Heart right ventricle (tissue), 16 donors: ENCODE measurements around the gene PRPS2. TPM values are rescaled to one million over a fixed set of nuclear protein-coding genes. Genes with fewer than 3 reads are reported as not detected.

Experiments used
- ATAC-seq, 8 donors: fragments of 200-7000 bp; cut with Tn5 transposase; one replicate each; pipeline ENCODE4 v1.9.1; 2020; ENCODE audit warnings: mild to moderate bottlenecking in 8 of 8, moderate library complexity in 8 of 8, moderate number of reproducible peaks in 1 of 8
- DNase-seq, 2 donors: peaks; one replicate each; pipeline ENCODE4 v3.0.0-alpha.2; 2020
- H3K27ac ChIP-seq, 10 donors: fragments of 200-600 bp; sonication (generic) in 2 of 10; one replicate each; pipeline versions ENCODE4 v1.5.0 to v1.8.0; 2020 to 2022; ENCODE audit warnings: mild to moderate bottlenecking in 3 of 10
- H3K27me3 ChIP-seq, 7 donors: fragments of 200-600 bp; one replicate each; pipeline ENCODE4 v1.8.0; 2021 to 2022; ENCODE audit warnings: mild to moderate bottlenecking in 2 of 7
- H3K36me3 ChIP-seq, 9 donors: fragments of 200-600 bp; sonication (generic) in 1 of 9; one replicate each; pipeline versions ENCODE4 v1.5.0 to v1.8.0; 2020 to 2022; ENCODE audit warnings: mild to moderate bottlenecking in 2 of 9
- H3K4me1 ChIP-seq, 9 donors: fragments of 200-600 bp; sonication (generic) in 1 of 9; one replicate each; pipeline versions ENCODE4 v1.5.0 to v1.8.0; 2020 to 2022; ENCODE audit warnings: mild to moderate bottlenecking in 4 of 9
- H3K4me3 ChIP-seq, 10 donors: fragments of 200-600 bp; sonication (generic) in 2 of 10; one replicate each; pipeline versions ENCODE4 v1.5.0 to v1.8.0; 2020 to 2022; ENCODE audit warnings: mild to moderate bottlenecking in 7 of 10, moderate library complexity in 2 of 10
- H3K9me3 ChIP-seq, 11 donors: fragments of 200-600 bp in 10 of 11; sonication (generic) in 2 of 11; one replicate each; pipeline versions ENCODE4 v1.5.0 to v1.8.0; 2013 to 2022; ENCODE audit warnings: mild to moderate bottlenecking in 2 of 11, control low read depth in 1 of 11, moderate library complexity in 1 of 11
- CTCF ChIP-seq, 9 donors: fragments of 200-600 bp; sonication (generic) in 2 of 9; IDR thresholded peaks; one replicate each; pipeline versions ENCODE4 v1.5.0 to v1.8.0; 2021 to 2022; ENCODE audit warnings: antibody characterized with exemption in 9 of 9, mild to moderate bottlenecking in 5 of 9, moderate library complexity in 1 of 9
- WGBS, 2 donors: extraction: QIAGEN DNeasy Blood & Tissue Kit; methylation state at CpG; one replicate each; pipeline ENCODE4 v1.1.7; 2013; ENCODE audit warnings: inconsistent platforms in 1 of 2; 5-methylcytosine and 5-hydroxymethylcytosine counted together
- intact Hi-C, 10 donors: fragments of 100-400 bp; cut with DNase I; formaldehyde crosslinking; loops; one replicate each; pipeline versions ENCODE4 v1.11.1 to v1.14.2; 2022
- polyA plus RNA-seq, 2 donors: library from polyadenylated mRNA; stranded (reverse); fragments of 200-250 nt; gene quantifications; one replicate each; pipeline ENCODE4 v1.2.3, GENCODE V29; 2013
- total RNA-seq, 10 donors: library from RNA; stranded (reverse); fragmentation: NEBNext Ultra II Directional in 3 of 10; extraction: Animal tissue kit (Norgen Biotek cat#: 25700) in 3 of 10; gene quantifications; one replicate each; pipeline versions ENCODE4 v1.2.1 to v1.2.4, GENCODE V29; 2021 to 2023
- donor health status: Arrhythmogenic right ventricular cardiomyopathy.
- donor health status: ischemic (EF 13 %, LVEDD 7.1; RV severe dilation, severe dysfunction).
- donor health status: healthy with polysubstance abuse.
- donor health status: DM: no; HTN: yes; CAD: no.
- donor health status: DM: no; HTN: no; CAD: no.
- donor health status: ischemic (EF 25% LVEDD 6.9; RV normal size, moderate dysfunction).
- donor health status: ischemic (EF 25% LVEDD 5.7; RV mildly dilated, moderate dysfunction).
- donor health status: healthy.
- donor health status: DM: yes; HTN: yes; CAD: no.
- donor health status: Ischemic cardiomyopathy.
- donor health status: ischemic (EF 35%, LVEDD 5.7; RV mildly dilated, moderate dysfunction).
- donor health status: nonischemic (EF 11% LVEDD 7.7; RV severe dilation, severe dysfunction).
- donor health status: DM: yes; HTN: yes; CAD: no.
- donor health status: PGD.
- donor health status: ischemic (EF 29% LVEDD 5.4; RV normal size, mild dysfunction).
- donor health status: nonischemic (EF 23%, LVEDD 6.1; RV moderate dilation, normal function).

The PRPS2 gene
- total and polyA plus RNA-seq, 12 donors = 2.1 to 9.7 (median 3.6) TPM

GRCh38 chrX:12871257-12871656, 80.0 kb downstream of the PRPS2 start:
- 70 to 71% methylated on average over 6 of the region's 6 CpGs for WGBS, 2 donors
- DNase-seq (no peak), ATAC-seq (no peak)
- intact Hi-C loops = no loop called here
- TF ChIP-seq CTCF (IDR thresholded peaks at IDR 0.05) = no peak
- Histone ChIP-seq H3K9me3 (no peaks in the 10 kb centered on the region), H3K36me3 (no peaks in the 10 kb centered on the region), H3K4me3 (no peak overlapping the region), H3K27ac (no peak overlapping the region), H3K27me3 (peaks cover 0 to 20% (median 0%) of the 10 kb centered on the region in 7 donors), H3K4me1 (peaks cover 0 to 2% (median 0%) of the 10 kb centered on the region in 9 donors)

- no peak for TF ChIP-seq CTCF (IDR thresholded peaks at IDR 0.05)
- WGBS, 2 donors = 88 to 91% methylated on average over 4 of the region's 4 CpGs
Observed at GRCh38 chrX:12872741-12873140, 81.5 kb downstream of the PRPS2 start.

More at GRCh38 chrX:12872741-12873140, 81.5 kb downstream of the PRPS2 start:
- H3K27me3 ChIP-seq = peaks cover 0 to 26% (median 0%) of the 10 kb centered on the region in 7 donors
- peaks cover 0 to 2% (median 0%) of the 10 kb centered on the region in 9 donors for H3K4me1 ChIP-seq
- no peak overlapping the region for H3K4me3 ChIP-seq
- no peak for ATAC-seq
- intact Hi-C loops = no loop called here
- H3K36me3 ChIP-seq = no peaks in the 10 kb centered on the region
- DNase-seq = no peak
- no peaks in the 10 kb centered on the region for H3K9me3 ChIP-seq
- no peak overlapping the region for H3K27ac ChIP-seq

Other genes starting within 250 kb of the PRPS2 start
- gene TLR7, start 75.7 kb downstream of the PRPS2 start, total RNA-seq = 1 to 10 TPM in 2 of 10 donors, under 1 TPM in 8; 0.15 to 3.2 (median 0.55) TPM
- gene TLR7, start 75.7 kb downstream of the PRPS2 start, polyA plus RNA-seq = under 1 TPM; 0.03 to 0.07 TPM
- 1 to 10 TPM in 4 of 10 donors, under 1 TPM in 6; 0.17 to 6.9 (median 0.67) TPM for gene TLR8, start 115.2 kb downstream of the PRPS2 start, total RNA-seq
- under 1 TPM; 0.07 to 0.23 TPM for gene TLR8, start 115.2 kb downstream of the PRPS2 start, polyA plus RNA-seq
- 1,000 to 10,000 TPM in 3 of 10 donors, 100 to 1,000 TPM in 7; 700 to 2,442 (median 850) TPM for gene TMSB4X, start 183.7 kb downstream of the PRPS2 start, total RNA-seq
- gene TMSB4X, start 183.7 kb downstream of the PRPS2 start, polyA plus RNA-seq = 1,000 to 10,000 TPM; 2,617 to 3,026 TPM